NCI-H446 treated with DMSO at 0.1 percent for 48 hours (cell line): ENCODE measurements around the gene FOXO3.

ENCODE experiments used
- DNase-seq: peaks from one replicate; lab custom pipeline; 2025; lab: John Stamatoyannopoulos, UW

FOXO3 gene

GRCh38 chr6:108714101-108714765 lies 153.5 kb downstream of the FOXO3 start:
- DNase-seq: no peak

GRCh38 chr6:108714766-108715414 lies 154.2 kb downstream of the FOXO3 start:
- no peak for DNase-seq

- DNase-seq: no peak
Observed at GRCh38 chr6:108715832-108716231, 155.1 kb downstream of the FOXO3 start.

- DNase-seq: no peak
Observed at GRCh38 chr6:108716801-108717791, 156.4 kb downstream of the FOXO3 start.

GRCh38 chr6:108719477-108719876 lies 158.8 kb downstream of the FOXO3 start:
- DNase-seq: no peak

GRCh38 chr6:108720827-108721226 lies 160.1 kb downstream of the FOXO3 start:
- no peak for DNase-seq

GRCh38 chr6:108721286-108721685 lies 160.6 kb downstream of the FOXO3 start:
- DNase-seq: no peak

GRCh38 chr6:108723594-108723993 lies 162.9 kb downstream of the FOXO3 start:
- no peak for DNase-seq

- no peak for DNase-seq
Observed at GRCh38 chr6:108726726-108727339, 166.1 kb downstream of the FOXO3 start.

GRCh38 chr6:108727966-108728730 lies 167.4 kb downstream of the FOXO3 start:
- no peak for DNase-seq

- no peak for DNase-seq
Observed at GRCh38 chr6:108728826-108729225, 168.1 kb downstream of the FOXO3 start.

- no peak for DNase-seq
Observed at GRCh38 chr6:108730635-108731515, 170.2 kb downstream of the FOXO3 start.

GRCh38 chr6:108732091-108732870 lies 171.6 kb downstream of the FOXO3 start:
- DNase-seq: no peak

- DNase-seq: no peak
Observed at GRCh38 chr6:108733051-108733450, 172.3 kb downstream of the FOXO3 start.

GRCh38 chr6:108733706-108734265 lies 173.1 kb downstream of the FOXO3 start:
- DNase-seq: no peak
